Caco-2 (cell line): ENCODE results near the gene UPK1A. TPM values are rescaled to one million over a fixed set of nuclear protein-coding genes. Genes with fewer than 3 reads are reported as not detected.

Source experiments
- BruUV-seq: library from RNA; stranded (reverse); fragments of 400-500 nt; replicated peaks from 2 replicates; lab custom pipeline; 2021; lab: Mats Ljungman, UMichigan
- CTCF ChIA-PET: fragments of 300-600 bp; sonication (Branson Sonifier 250); formaldehyde crosslinking; loops from one replicate; lab custom pipeline; 2022; ENCODE audit warnings: antibody characterized with exemption; lab: Charles Lee
- POLR2A ChIA-PET: fragments of 300-600 bp; sonication (Branson Sonifier 250); formaldehyde crosslinking; loops from one replicate; lab custom pipeline; 2022; ENCODE audit warnings: antibody characterized with exemption; lab: Charles Lee
- DNase-seq, 2 experiments: peaks; one replicate each; pipeline versions ENCODE4 v3.0.0 to v3.0.0-alpha.2; 2020 to 2022
- H3K27me3 ChIP-seq: replicated peaks from 2 replicates; pipeline ENCODE4 v1.6.0; 2011; ENCODE audit warnings: low read length; ENCODE audit not compliant: control insufficient read depth, insufficient read depth
- H3K36me3 ChIP-seq: 2 replicates; pipeline ENCODE4 v1.5.1; 2011; ENCODE audit warnings: low read length; ENCODE audit not compliant: control insufficient read depth, insufficient read depth
- H3K4me1 ChIP-seq: fragments of 250-450 bp; sonication (Bioruptor Pico); 2 replicates; pipeline ENCODE4 v1.5.1; 2020; ENCODE audit warnings: mild to moderate bottlenecking
- H3K4me3 ChIP-seq: 2 replicates; pipeline ENCODE4 v1.5.1; 2011; ENCODE audit warnings: low read depth, mild to moderate bottlenecking, control low read depth, low read length
- H3K9me3 ChIP-seq: fragments of 250-450 bp; sonication (Bioruptor Pico); 2 replicates; pipeline ENCODE4 v1.5.1; 2020; ENCODE audit warnings: mild to moderate bottlenecking, moderate library complexity
- H3K27ac Mint-ChIP-seq: one replicate; pipeline ENCODE4 v1.8.0; 2022; ENCODE audit warnings: mixed read lengths; ENCODE audit not compliant: unreplicated experiment
- H3K27me3 Mint-ChIP-seq: one replicate; pipeline ENCODE4 v1.8.0; 2022; ENCODE audit warnings: mixed read lengths; ENCODE audit not compliant: insufficient read depth, unreplicated experiment
- H3K36me3 Mint-ChIP-seq: one replicate; pipeline ENCODE4 v1.8.0; 2022; ENCODE audit warnings: mild to moderate bottlenecking, mixed read lengths; ENCODE audit not compliant: insufficient read depth, unreplicated experiment
- H3K4me1 Mint-ChIP-seq: one replicate; pipeline ENCODE4 v1.8.0; 2022; ENCODE audit warnings: low read depth, mixed read lengths; ENCODE audit not compliant: unreplicated experiment
- H3K4me3 Mint-ChIP-seq: one replicate; pipeline ENCODE4 v1.8.0; 2022; ENCODE audit warnings: mild to moderate bottlenecking, moderate library complexity, mixed read lengths; ENCODE audit not compliant: unreplicated experiment
- H3K9me3 Mint-ChIP-seq: one replicate; pipeline ENCODE4 v1.8.0; 2022; ENCODE audit warnings: mixed read lengths; ENCODE audit not compliant: unreplicated experiment
- CTCF ChIP-seq, 2 experiments: fragments of 200-600 bp in 1 of 2; IDR thresholded peaks; 1 replicate in 1 of 2; 2 replicates in 1 of 2; pipeline versions ENCODE4 v1.5.1 to v1.8.0; 2011 to 2022; ENCODE audit warnings: antibody characterized with exemption in 1 of 2, control low read depth in 1 of 2, inconsistent platforms in 1 of 2, low read depth in 1 of 2, low read length in 1 of 2, mild to moderate bottlenecking in 1 of 2, moderate library complexity in 1 of 2; ENCODE audit not compliant: insufficient read depth in 1 of 2, severe bottlenecking in 1 of 2, unreplicated experiment in 1 of 2
- intact Hi-C: fragments of 100-400 bp; cut with micrococcal nuclease; formaldehyde crosslinking; loops from one replicate; pipeline ENCODE4 v1.10.0; 2022; ENCODE audit not compliant: unreplicated experiment
- total RNA-seq: library from RNA; stranded (reverse); gene quantifications from 2 replicates; pipeline ENCODE4 v1.2.3, GENCODE V29; 2022

Gene UPK1A
- total RNA-seq, 1 experiment from 2014 or later, result not detected

DNA sequence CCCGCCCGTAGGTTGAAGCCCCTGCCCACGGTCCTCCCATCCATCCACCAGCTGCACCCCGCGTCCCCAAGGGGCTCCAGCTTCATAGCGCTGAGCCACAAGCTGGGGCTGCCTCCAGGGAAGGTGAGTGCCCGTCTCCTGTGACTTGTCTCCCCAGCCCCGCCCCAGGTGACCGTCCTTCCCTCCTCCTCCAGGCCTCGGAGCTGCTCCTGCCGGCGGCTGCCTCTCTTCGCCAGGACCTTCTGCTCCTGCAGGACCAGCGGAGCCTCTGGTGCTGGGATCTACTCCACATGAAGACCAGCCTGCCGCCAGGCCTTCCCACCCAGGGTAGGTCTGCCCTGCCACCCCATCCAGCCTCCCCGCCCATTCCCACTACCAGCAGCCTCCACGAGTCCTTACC is 46.3 kb upstream of the UPK1A start:
- ChIA-PET CTCF (no interaction called here), POLR2A (no interaction called here)
- Mint-ChIP-seq H3K27ac (no peak overlapping the region), H3K9me3 (no peaks in the 10 kb centered on the region), H3K27me3 (no peaks in the 10 kb centered on the region), H3K36me3 (peaks cover 24% of the 10 kb centered on the region), H3K4me3 (no peak overlapping the region), H3K4me1 (no peaks in the 10 kb centered on the region)
- no peaks in the 10 kb centered on the region for H3K36me3 ChIP-seq
- H3K4me1 ChIP-seq, result no peaks in the 10 kb centered on the region
- DNase-seq, result no peak
- no peak for TF ChIP-seq CTCF (IDR thresholded peaks at IDR 0.05; ENCODE audit: insufficient read depth in 1 of 2, low read depth in 1 of 2, low read length in 1 of 2, severe bottlenecking in 1 of 2, unreplicated experiment in 1 of 2)
- no TSS peak for BruUV-seq
- intact Hi-C loops, result no loop called here
- no peaks in the 10 kb centered on the region for H3K9me3 ChIP-seq
- no peak overlapping the region for H3K4me3 ChIP-seq
- no peaks in the 10 kb centered on the region for H3K27me3 ChIP-seq

DNA sequence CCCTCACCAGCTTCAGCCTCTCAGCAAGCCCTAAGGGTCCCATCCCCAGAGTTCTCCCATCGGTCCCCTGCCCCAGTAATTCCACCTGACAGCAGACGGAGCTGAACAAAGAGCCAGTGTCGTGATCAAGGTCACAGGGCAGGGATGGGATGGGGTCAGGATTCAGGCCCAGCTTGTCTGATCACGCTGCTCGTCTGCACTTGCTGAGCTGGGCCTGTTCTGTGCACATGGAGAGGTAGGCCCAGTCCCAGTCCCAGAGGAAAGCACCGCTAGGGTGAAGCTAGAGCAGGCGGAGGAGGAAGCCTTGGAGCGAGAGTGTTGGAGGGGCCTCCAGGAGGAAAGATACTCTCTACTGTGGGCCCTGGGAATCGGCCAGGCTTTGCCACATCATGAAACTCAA is 44.6 kb upstream of the UPK1A start:
- BruUV-seq, result no TSS peak
- TF ChIP-seq CTCF (IDR thresholded peaks at IDR 0.05; ENCODE audit: insufficient read depth in 1 of 2, low read depth in 1 of 2, low read length in 1 of 2, severe bottlenecking in 1 of 2, unreplicated experiment in 1 of 2), result no peak
- Mint-ChIP-seq H3K9me3 (no peaks in the 10 kb centered on the region), H3K36me3 (peaks cover 25% of the 10 kb centered on the region), H3K4me3 (no peak overlapping the region), H3K27me3 (no peaks in the 10 kb centered on the region), H3K4me1 (no peaks in the 10 kb centered on the region), H3K27ac (no peak overlapping the region)
- CTCF ChIA-PET, result no interaction called here
- no peak overlapping the region for H3K4me3 ChIP-seq
- POLR2A ChIA-PET, result no interaction called here
- H3K9me3 ChIP-seq, result no peaks in the 10 kb centered on the region
- no peaks in the 10 kb centered on the region for H3K36me3 ChIP-seq
- no peaks in the 10 kb centered on the region for H3K4me1 ChIP-seq
- intact Hi-C loops, result no loop called here
- DNase-seq, result no peak
- H3K27me3 ChIP-seq, result no peaks in the 10 kb centered on the region

DNA sequence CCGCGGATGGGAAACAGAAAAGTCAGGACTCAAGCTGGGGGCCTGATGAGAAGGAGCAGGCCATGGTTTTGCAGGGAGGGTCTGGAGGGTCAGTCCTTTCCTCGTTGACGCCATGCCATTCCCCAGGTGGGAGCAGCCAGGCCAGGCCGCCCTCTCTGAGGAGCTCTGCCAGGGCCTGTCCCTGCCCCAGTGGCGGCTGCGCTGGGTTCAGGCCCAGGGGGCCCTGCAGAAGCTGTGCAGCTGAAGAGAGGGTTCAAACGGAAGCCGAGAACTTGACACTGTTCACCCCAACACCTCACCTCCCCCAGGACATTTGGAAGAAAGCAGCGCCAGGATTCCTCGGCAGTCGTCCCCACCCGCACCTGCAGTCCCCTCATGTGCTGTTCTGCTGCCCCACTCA is 43.6 kb upstream of the UPK1A start:
- no peaks in the 10 kb centered on the region for H3K36me3 ChIP-seq
- H3K27me3 ChIP-seq, result no peaks in the 10 kb centered on the region
- ChIA-PET CTCF (no interaction called here), POLR2A (no interaction called here)
- H3K27me3 Mint-ChIP-seq, result no peaks in the 10 kb centered on the region
- H3K27ac Mint-ChIP-seq, result no peak overlapping the region
- no peak for TF ChIP-seq CTCF (IDR thresholded peaks at IDR 0.05; ENCODE audit: insufficient read depth in 1 of 2, low read depth in 1 of 2, low read length in 1 of 2, severe bottlenecking in 1 of 2, unreplicated experiment in 1 of 2)
- H3K4me1 Mint-ChIP-seq, result no peaks in the 10 kb centered on the region
- no peak for DNase-seq
- H3K9me3 Mint-ChIP-seq, result no peaks in the 10 kb centered on the region
- H3K9me3 ChIP-seq, result no peaks in the 10 kb centered on the region
- H3K4me3 ChIP-seq, result no peak overlapping the region
- no peaks in the 10 kb centered on the region for H3K4me1 ChIP-seq
- intact Hi-C loops, result no loop called here
- H3K36me3 Mint-ChIP-seq, result peaks cover 25% of the 10 kb centered on the region
- H3K4me3 Mint-ChIP-seq, result no peak overlapping the region
- no TSS peak for BruUV-seq
